ENCODE measurements around the gene ILF3. TPM values are rescaled to one million over a fixed set of nuclear protein-coding genes. Genes with fewer than 3 reads are reported as not detected.
A peak's percentile ranks its signal among the peaks of the same experiment; 100 is the strongest.

Gene ILF3
- total and polyA plus RNA-seq, 12 donors, result 75.0 to 254 (median 184) TPM

DNA sequence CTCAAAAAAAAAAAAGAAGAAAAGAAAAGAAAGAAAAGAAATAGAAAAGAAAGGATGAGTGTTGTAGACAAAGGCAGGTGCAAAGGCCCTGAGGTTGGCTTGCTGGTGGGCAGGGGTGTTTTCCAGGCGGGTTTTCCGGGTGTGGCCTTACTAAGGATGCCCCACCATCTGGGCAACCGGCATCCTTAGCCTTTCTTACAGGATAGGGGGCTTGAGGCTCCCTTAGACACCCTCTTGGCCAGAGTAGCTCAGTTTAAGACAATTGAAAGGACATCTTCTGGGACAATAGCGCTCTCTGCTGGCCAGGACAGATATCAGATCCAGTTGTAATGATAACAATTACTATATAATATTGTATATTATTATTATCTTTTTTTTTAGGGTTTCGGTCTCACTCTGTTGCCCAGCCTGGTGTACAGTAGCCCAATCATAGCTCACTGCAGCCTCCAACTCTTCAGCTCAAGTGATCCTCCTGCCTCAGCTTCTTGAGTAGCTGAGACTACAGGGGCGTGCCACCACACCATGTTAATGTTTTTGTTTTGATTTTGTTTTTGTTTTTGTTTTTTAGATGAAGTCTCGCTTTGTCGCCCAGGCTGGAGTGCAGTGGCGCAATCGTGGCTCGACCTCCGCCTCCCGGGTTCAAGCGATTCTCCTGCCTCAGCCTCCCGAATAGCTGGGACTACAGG lies 45.6 kb downstream of the ILF3 start:
- Histone ChIP-seq H3K4me1 (replicated peaks in 1 of 2) (peaks cover 0 to 19% of the 10 kb centered on the region in 2 donors), H3K36me3 (replicated peaks in 1 of 2) (peaks cover 0 to 4% of the 10 kb centered on the region in 2 donors), H3K4me3 (no peak overlapping the region), H3K27me3 (no peaks in the 10 kb centered on the region), H3K27ac (no peak overlapping the region), H3K9me3 (replicated peaks in 1 of 3) (no peaks in the 10 kb centered on the region)
- intact Hi-C loops (cut with DNase I), result loop anchor here (5.0 to 10.0 kb wide), 4 partner anchors 42 to 117 kb away; partner anchors contain the start of genes AP1M2 (in 1 of the 2) and ILF3 (in 1 of the 2)
- peak; percentile 53 to 85 (median 65) for DNase-seq
- TF ChIP-seq, protein P1, sequence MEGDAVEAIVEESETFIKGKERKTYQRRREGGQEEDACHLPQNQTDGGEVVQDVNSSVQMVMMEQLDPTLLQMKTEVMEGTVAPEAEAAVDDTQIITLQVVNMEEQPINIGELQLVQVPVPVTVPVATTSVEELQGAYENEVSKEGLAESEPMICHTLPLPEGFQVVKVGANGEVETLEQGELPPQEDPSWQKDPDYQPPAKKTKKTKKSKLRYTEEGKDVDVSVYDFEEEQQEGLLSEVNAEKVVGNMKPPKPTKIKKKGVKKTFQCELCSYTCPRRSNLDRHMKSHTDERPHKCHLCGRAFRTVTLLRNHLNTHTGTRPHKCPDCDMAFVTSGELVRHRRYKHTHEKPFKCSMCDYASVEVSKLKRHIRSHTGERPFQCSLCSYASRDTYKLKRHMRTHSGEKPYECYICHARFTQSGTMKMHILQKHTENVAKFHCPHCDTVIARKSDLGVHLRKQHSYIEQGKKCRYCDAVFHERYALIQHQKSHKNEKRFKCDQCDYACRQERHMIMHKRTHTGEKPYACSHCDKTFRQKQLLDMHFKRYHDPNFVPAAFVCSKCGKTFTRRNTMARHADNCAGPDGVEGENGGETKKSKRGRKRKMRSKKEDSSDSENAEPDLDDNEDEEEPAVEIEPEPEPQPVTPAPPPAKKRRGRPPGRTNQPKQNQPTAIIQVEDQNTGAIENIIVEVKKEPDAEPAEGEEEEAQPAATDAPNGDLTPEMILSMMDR (IDR thresholded peaks at IDR 0.05), result peak; percentile 46 to 70 (median 60)
- TF ChIP-seq POLR2A (IDR thresholded peaks at IDR 0.05), result no peak
- 29 to 39% (median 32%) methylated on average over 15 of the region's 15 CpGs for WGBS, 4 donors

DNA sequence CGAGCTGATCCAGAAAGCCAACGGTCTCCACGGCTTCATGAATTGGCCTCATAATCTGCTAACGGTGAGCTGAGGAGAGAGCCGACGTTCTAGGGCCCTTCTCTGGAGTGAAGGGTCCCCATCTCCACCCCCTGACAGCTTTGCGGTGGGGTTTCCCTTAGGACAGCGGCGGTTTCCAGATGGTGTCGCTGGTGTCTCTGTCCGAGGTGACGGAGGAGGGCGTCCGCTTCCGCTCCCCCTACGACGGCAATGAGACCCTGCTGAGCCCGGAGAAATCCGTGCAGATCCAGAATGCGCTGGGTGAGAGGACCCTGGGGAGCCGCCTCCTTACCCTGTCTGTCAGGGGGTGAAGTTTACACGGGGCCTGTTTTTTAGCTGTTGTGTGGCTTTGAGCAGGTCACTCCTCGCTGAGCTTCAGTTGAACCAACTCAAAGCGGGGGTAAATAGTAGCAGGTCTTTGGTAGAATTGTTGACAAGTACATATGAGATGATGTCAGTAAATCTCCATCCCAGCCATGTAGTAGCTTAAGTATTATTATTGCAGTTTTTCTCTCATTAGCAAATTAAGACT lies 47.9 kb downstream of the ILF3 start:
- 6 to 13% (median 7%) methylated on average over 9 to 24 of the region's 24 CpGs for WGBS, 4 donors
- intact Hi-C loops (cut with DNase I), result loop anchor here in 1 of 2 donors (10.0 kb wide), 1 partner anchor 117 kb away; the partner anchor contains the start of gene AP1M2
- Histone ChIP-seq H3K4me1 (replicated peaks in 1 of 2) (peaks cover 0 to 9% of the 10 kb centered on the region in 2 donors), H3K9me3 (replicated peaks in 1 of 3) (no peaks in the 10 kb centered on the region), H3K27me3 (no peaks in the 10 kb centered on the region), H3K27ac (peak overlapping the region in 2 of 5 donors; percentile 69 to 85), H3K4me3 (peak overlapping the region in 3 of 4 donors; percentile 66 to 97 (median 91)), H3K36me3 (replicated peaks in 1 of 2) (peaks cover 0 to 4% of the 10 kb centered on the region in 2 donors)
- DNase-seq, result no peak
- TF ChIP-seq, protein P1 (IDR thresholded peaks at IDR 0.05), result peak in 1 of 6 experiments; percentile 6
- TF ChIP-seq POLR2A (IDR thresholded peaks at IDR 0.05), result no peak

DNA sequence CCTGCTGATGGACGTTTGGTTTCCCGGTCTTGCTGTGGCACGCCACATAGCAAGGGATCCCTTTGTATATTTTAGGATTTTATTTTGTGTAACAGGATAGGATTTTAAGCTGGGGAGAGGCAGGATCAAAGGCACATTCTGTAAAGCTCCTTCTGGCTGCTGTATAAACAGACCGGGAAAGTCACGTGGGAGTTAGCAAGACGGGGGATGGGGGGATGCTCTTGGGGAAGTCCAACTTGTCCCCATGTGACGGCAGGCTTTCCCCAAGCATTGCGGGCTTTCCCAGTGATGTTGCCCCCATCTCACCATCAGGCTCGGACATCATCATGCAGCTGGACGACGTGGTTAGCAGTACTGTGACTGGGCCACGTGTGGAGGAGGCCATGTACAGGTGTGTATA lies 52.8 kb downstream of the ILF3 start:
- TF ChIP-seq, protein P1 (IDR thresholded peaks at IDR 0.05), result no peak
- TF ChIP-seq POLR2A (IDR thresholded peaks at IDR 0.05), result no peak
- WGBS, 4 donors, result 85 to 94% (median 87%) methylated on average over 7 to 12 of the region's 12 CpGs
- Histone ChIP-seq H3K27me3 (no peaks in the 10 kb centered on the region), H3K36me3 (replicated peaks in 1 of 2) (peaks cover 0 to 10% of the 10 kb centered on the region in 2 donors), H3K27ac (no peak overlapping the region), H3K4me3 (no peak overlapping the region), H3K4me1 (replicated peaks in 1 of 2) (peaks cover 0 to 6% of the 10 kb centered on the region in 2 donors), H3K9me3 (replicated peaks in 1 of 3) (no peaks in the 10 kb centered on the region)
- intact Hi-C loops (cut with DNase I), result loop anchor here in 1 of 2 donors (10.0 kb wide), 1 partner anchor 122 kb away; the partner anchor contains the start of gene AP1M2
- DNase-seq, result no peak

DNA sequence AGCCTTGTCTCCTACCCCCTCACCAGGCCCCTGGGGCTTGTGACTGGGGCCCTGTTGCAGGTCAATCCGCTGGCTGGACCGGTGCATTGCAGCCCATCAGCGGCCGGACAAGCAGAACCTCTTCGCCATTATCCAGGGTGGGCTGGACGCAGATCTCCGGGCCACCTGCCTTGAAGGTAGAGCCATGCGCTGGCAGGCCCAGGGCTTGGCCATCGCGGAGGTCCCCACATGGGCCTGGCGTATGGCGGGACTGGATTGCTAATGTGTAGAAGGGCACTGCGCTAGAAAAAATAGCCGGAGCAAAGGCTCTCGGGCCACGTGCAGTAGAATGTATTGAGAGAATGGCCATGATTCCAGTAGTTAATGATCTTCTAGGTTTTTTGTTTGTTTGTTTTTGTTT lies 53.3 kb downstream of the ILF3 start:
- TF ChIP-seq POLR2A (IDR thresholded peaks at IDR 0.05), result no peak
- TF ChIP-seq, protein P1 (IDR thresholded peaks at IDR 0.05), result no peak
- peaks cover 0 to 1% of the 10 kb centered on the region in 2 donors for H3K4me1 ChIP-seq (replicated peaks in 1 of 2)
- H3K4me3 ChIP-seq, result no peak overlapping the region
- no peak overlapping the region for H3K27ac ChIP-seq
- intact Hi-C loops (cut with DNase I), result loop anchor here in 1 of 2 donors (10.0 kb wide), 1 partner anchor 123 kb away; the partner anchor contains the start of gene AP1M2
- no peak for DNase-seq
- H3K27me3 ChIP-seq, result no peaks in the 10 kb centered on the region
- peaks cover 0 to 10% of the 10 kb centered on the region in 2 donors for H3K36me3 ChIP-seq (replicated peaks in 1 of 2)
- no peaks in the 10 kb centered on the region for H3K9me3 ChIP-seq (replicated peaks in 1 of 3)
- WGBS, 4 donors, result 91 to 98% (median 96%) methylated on average over 12 to 16 of the region's 16 CpGs

Measured in adrenal gland (tissue), 12 donors.